Uterus (tissue), 4 donors: ENCODE data around the gene OSBPL2. TPM values are rescaled to one million over a fixed set of nuclear protein-coding genes. Genes with fewer than 3 reads are reported as not detected.

ENCODE experiments used
- DNase-seq, 2 donors: peaks; one replicate each; pipeline ENCODE4 v3.0.0-alpha.2; 2019 to 2020
- H3K27ac ChIP-seq, 2 donors: fragments of 200-600 bp; sonication (generic); 1 replicate in 1 of 2; 2 replicates in 1 of 2; pipeline ENCODE4 v1.5.1; 2016 to 2018
- H3K27me3 ChIP-seq, 2 donors: fragments of 200-600 bp; sonication (generic); one replicate each; pipeline ENCODE4 v1.5.1; 2018 to 2019; ENCODE audit warnings: control low read depth in 1 of 2
- H3K36me3 ChIP-seq, 2 donors: fragments of 200-600 bp; sonication (generic); one replicate each; pipeline ENCODE4 v1.5.1; 2019; ENCODE audit warnings: control low read depth in 1 of 2
- H3K4me1 ChIP-seq, 2 donors: fragments of 200-600 bp; sonication (generic); one replicate each; pipeline ENCODE4 v1.5.1; 2018 to 2019; ENCODE audit warnings: control low read depth in 1 of 2
- H3K4me3 ChIP-seq, 2 donors: fragments of 200-600 bp; sonication (generic); 1 replicate in 1 of 2; 2 replicates in 1 of 2; pipeline ENCODE4 v1.5.1; 2018 to 2019; ENCODE audit warnings: mild to moderate bottlenecking in 1 of 2
- H3K9me3 ChIP-seq, 2 donors: fragments of 200-600 bp; sonication (generic); one replicate each; pipeline ENCODE4 v1.5.1; 2019; ENCODE audit warnings: control low read depth in 1 of 2
- POLR2A ChIP-seq, 2 donors: fragments of 450-650 bp; IDR thresholded peaks; one replicate each; pipeline ENCODE4 v1.6.1; 2016; ENCODE audit warnings: antibody characterized with exemption in 2 of 2, mild to moderate bottlenecking in 1 of 2, moderate library complexity in 1 of 2
- intact Hi-C: fragments of 100-400 bp; cut with DNase I; formaldehyde crosslinking; loops from one replicate; pipeline ENCODE4 v1.15.1; 2023; ENCODE audit warnings: low total_unique reads
- total RNA-seq, 4 donors: library from RNA; depleted of rRNA in 3 of 4; stranded (reverse); fragments of >200 nt in 3 of 4; gene quantifications; one replicate each; pipeline versions ENCODE4 v1.1.0 to v1.2.4, GENCODE V29; 2014 to 2023
- TF ChIP-seq, protein P1 (sequence below), 4 experiments: fragments of 200-600 bp in 2 of 4; fragments of 450-650 bp in 2 of 4; sonication (generic) in 2 of 4; IDR thresholded peaks; one replicate each; pipeline ENCODE4 v1.5.1; 2016 to 2019; ENCODE audit warnings: antibody characterized with exemption in 4 of 4, mild to moderate bottlenecking in 2 of 4, moderate library complexity in 1 of 4
- donor health status: DM: yes; HTN: yes; CAD: no.

OSBPL2 gene
- total RNA-seq, 4 donors from 2014 or later: 12.3 to 55.9 (median 33.4) TPM

DNA sequence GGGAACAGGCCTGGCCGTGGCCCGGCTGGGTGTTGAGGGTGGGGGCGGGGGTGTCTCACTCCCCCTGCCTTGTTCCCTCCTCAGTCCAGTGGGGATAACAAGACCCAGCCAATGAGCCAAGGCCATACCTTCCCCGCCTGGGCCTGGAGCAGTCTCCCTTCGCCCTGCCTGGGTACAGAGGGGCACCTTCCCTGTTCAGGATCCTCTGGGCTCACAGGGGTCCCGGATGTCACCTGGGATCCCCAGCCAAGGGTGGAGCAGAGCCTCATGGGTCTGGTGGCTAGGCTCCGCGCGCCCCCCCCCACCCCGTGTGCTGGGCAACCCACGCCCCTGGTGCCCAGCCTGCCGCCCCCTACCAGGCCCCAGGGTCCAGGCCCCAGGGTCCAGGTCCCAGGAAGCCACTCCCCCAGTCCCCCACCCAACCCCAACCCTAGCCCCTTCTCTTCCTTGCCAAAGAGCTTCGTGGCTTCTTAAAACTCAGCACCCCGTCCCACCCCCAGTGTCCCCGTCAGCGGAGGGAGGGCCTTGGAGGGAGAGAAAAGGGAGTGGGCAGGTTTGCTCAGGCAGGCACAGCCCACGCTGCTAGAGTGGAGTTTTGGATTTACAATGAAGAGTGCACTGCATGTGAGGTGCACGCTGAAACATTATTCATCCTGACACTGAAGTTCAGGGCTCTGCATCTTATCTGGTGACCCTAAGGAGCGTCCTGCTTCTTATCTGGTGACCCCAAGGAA, 30.1 kb upstream of the OSBPL2 start:
- H3K36me3 ChIP-seq: no peaks in the 10 kb centered on the region
- H3K4me3 ChIP-seq: no peak overlapping the region
- peaks cover 3 to 9% of the 10 kb centered on the region in 2 donors for H3K27me3 ChIP-seq
- no peak for TF ChIP-seq POLR2A (IDR thresholded peaks at IDR 0.05)
- TF ChIP-seq, protein P1, sequence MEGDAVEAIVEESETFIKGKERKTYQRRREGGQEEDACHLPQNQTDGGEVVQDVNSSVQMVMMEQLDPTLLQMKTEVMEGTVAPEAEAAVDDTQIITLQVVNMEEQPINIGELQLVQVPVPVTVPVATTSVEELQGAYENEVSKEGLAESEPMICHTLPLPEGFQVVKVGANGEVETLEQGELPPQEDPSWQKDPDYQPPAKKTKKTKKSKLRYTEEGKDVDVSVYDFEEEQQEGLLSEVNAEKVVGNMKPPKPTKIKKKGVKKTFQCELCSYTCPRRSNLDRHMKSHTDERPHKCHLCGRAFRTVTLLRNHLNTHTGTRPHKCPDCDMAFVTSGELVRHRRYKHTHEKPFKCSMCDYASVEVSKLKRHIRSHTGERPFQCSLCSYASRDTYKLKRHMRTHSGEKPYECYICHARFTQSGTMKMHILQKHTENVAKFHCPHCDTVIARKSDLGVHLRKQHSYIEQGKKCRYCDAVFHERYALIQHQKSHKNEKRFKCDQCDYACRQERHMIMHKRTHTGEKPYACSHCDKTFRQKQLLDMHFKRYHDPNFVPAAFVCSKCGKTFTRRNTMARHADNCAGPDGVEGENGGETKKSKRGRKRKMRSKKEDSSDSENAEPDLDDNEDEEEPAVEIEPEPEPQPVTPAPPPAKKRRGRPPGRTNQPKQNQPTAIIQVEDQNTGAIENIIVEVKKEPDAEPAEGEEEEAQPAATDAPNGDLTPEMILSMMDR (IDR thresholded peaks at IDR 0.05): no peak
- H3K27ac ChIP-seq: no peak overlapping the region
- no peak for DNase-seq
- intact Hi-C loops: no loop called here
- H3K9me3 ChIP-seq: no peaks in the 10 kb centered on the region
- no peaks in the 10 kb centered on the region for H3K4me1 ChIP-seq

DNA sequence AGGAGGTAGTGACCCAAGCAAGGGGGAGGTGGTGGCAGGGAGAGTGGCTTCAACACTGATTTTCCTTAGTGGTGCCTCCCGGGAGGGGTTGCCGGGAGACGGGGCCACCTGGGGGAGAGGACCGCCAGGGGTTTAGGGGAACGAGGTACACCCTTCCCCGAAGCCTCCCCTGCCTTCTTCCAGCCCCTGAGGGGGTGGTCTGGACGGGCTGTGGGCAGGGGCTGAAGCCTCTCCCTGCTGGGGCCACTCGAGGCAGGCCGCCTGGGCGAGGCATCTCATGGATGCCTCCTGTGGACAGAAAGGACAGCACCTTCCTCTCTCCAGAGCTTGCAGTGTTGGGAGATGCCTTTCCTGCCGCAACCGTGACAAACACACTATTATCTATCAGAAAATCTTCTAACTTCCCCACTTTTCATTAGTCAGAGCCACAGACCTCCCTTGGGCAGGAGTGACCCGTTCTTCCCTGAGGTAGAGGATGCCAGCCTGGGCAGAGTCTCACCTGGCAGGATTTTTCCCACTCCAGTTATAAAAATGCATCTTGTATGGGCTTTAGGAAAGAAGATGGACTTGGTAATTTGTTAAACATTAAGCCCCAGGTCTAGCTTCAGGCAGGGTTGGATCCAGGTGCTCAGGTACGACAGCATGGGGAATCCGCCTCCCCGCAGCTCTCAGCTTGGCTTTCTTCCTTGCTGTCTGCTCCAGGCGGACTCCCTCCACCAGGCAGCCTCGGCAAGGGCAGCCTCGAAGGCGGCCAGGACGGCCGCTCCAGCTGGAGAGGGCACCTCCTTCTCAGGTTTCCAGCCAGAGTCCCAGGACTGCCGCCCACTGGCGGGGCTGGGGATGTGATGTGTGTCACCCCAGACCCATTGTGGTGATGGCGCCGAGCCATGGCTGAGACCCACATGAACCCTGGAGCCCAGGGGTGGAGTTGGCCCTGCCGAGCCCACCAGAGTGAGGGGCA, 29.2 kb upstream of the OSBPL2 start:
- intact Hi-C loops: no loop called here

DNA sequence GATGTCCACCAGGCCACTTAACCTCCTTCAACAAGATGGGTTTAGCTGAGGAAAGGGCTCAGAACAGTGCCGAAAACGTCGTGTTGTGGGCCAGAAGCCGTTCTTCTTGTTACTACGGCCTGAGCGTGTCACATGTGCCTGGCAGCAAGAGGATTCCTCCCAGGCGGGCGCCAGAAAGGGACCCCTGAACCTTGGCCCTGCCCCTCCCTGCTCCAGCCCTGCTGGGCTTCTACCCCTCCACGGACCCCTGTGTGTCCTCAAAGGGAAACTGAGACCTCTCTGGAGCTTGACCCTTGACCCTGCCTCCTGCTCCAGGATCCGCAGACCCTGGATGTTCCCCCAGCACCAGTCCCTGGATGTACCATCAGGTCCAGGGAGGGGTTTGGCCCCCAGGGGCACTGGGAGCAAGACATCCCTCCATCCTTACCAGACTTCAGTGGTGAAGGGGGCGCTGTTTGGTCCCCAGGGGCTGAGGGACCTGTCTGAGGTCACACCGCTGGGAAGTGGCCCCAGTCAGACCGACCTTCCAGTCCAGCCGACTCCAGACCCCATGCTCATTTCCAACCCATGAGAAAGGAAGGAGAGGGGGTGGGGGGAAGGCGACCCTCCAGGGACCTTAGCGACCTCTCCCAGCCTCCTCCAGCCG, 28.3 kb upstream of the OSBPL2 start:
- TF ChIP-seq, protein P1 (IDR thresholded peaks at IDR 0.05): no peak
- H3K27me3 ChIP-seq: peaks cover 3 to 16% of the 10 kb centered on the region in 2 donors

More for the DNA sequence above, 29.2 kb upstream of the OSBPL2 start:
- DNase-seq: no peak
- no peaks in the 10 kb centered on the region for H3K36me3 ChIP-seq
- H3K27me3 ChIP-seq: peaks cover 3 to 9% of the 10 kb centered on the region in 2 donors
- H3K27ac ChIP-seq: no peak overlapping the region
- TF ChIP-seq, protein P1 (IDR thresholded peaks at IDR 0.05): no peak
- no peak for TF ChIP-seq POLR2A (IDR thresholded peaks at IDR 0.05)
- H3K4me1 ChIP-seq: no peaks in the 10 kb centered on the region
- no peaks in the 10 kb centered on the region for H3K9me3 ChIP-seq
- no peak overlapping the region for H3K4me3 ChIP-seq

DNA sequence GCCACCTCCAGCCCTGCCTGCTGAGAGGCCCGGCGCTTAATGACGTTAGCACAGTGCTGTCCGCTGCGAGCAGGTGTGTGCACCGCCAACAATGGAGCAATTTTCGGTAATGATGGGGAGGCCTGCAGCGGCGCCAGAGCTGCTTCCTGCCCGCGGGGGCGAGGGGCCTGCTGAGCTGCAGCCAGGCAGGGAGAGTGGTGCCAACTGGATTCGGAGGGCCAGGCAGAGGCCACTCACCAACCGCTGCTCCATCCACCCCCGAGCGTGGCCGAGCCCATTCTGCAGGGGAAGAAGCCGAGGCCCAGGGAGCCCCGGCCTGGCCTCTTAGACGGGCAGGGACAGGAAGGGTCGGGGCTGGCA, 27.8 kb upstream of the OSBPL2 start:
- no peaks in the 10 kb centered on the region for H3K4me1 ChIP-seq
- H3K4me3 ChIP-seq: no peak overlapping the region
- no peak for DNase-seq
- intact Hi-C loops: no loop called here
- TF ChIP-seq POLR2A (IDR thresholded peaks at IDR 0.05): no peak
- TF ChIP-seq, protein P1 (IDR thresholded peaks at IDR 0.05): no peak
- peaks cover 3 to 16% of the 10 kb centered on the region in 2 donors for H3K27me3 ChIP-seq
- H3K9me3 ChIP-seq: no peaks in the 10 kb centered on the region
- no peaks in the 10 kb centered on the region for H3K36me3 ChIP-seq
- H3K27ac ChIP-seq: no peak overlapping the region

More for the DNA sequence above, 28.3 kb upstream of the OSBPL2 start:
- no peaks in the 10 kb centered on the region for H3K9me3 ChIP-seq
- DNase-seq: no peak
- H3K4me1 ChIP-seq: no peaks in the 10 kb centered on the region
- H3K27ac ChIP-seq: no peak overlapping the region
- intact Hi-C loops: no loop called here
- H3K4me3 ChIP-seq: no peak overlapping the region
- H3K36me3 ChIP-seq: no peaks in the 10 kb centered on the region
